OCI-LY1 (cell line): ENCODE measurements around the gene NAA20.

Experiments
- EZH2 ChIP-seq: fragments of 200-600 bp; sonication (generic), shearing (Covaris generic); IDR thresholded peaks from 2 replicates; pipeline ENCODE4 v1.8.0; 2017; ENCODE audit warnings: borderline replicate concordance, mixed run types, mild to moderate bottlenecking, antibody characterized with exemption, low read length, moderate library complexity, mixed read lengths
- TF ChIP-seq, protein P1 (sequence below): fragments of 200-600 bp; sonication (generic), shearing (Covaris generic); IDR thresholded peaks from 2 replicates; pipeline ENCODE4 v1.5.1; 2017; ENCODE audit warnings: mild to moderate bottlenecking, antibody characterized with exemption, low read length, moderate library complexity, mixed read lengths

- TF ChIP-seq, protein P1, sequence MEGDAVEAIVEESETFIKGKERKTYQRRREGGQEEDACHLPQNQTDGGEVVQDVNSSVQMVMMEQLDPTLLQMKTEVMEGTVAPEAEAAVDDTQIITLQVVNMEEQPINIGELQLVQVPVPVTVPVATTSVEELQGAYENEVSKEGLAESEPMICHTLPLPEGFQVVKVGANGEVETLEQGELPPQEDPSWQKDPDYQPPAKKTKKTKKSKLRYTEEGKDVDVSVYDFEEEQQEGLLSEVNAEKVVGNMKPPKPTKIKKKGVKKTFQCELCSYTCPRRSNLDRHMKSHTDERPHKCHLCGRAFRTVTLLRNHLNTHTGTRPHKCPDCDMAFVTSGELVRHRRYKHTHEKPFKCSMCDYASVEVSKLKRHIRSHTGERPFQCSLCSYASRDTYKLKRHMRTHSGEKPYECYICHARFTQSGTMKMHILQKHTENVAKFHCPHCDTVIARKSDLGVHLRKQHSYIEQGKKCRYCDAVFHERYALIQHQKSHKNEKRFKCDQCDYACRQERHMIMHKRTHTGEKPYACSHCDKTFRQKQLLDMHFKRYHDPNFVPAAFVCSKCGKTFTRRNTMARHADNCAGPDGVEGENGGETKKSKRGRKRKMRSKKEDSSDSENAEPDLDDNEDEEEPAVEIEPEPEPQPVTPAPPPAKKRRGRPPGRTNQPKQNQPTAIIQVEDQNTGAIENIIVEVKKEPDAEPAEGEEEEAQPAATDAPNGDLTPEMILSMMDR: no peak
- no peak for TF ChIP-seq EZH2
Measured at GRCh38 chr20:20065361-20065760, 48.2 kb downstream of the NAA20 start.
